ENCODE results near the gene CALD1. TPM values are rescaled to one million over a fixed set of nuclear protein-coding genes. Genes with fewer than 3 reads are reported as not detected.

CALD1 gene
- total and polyA plus RNA-seq, 2 donors = 17.8 to 78.9 TPM

DNA sequence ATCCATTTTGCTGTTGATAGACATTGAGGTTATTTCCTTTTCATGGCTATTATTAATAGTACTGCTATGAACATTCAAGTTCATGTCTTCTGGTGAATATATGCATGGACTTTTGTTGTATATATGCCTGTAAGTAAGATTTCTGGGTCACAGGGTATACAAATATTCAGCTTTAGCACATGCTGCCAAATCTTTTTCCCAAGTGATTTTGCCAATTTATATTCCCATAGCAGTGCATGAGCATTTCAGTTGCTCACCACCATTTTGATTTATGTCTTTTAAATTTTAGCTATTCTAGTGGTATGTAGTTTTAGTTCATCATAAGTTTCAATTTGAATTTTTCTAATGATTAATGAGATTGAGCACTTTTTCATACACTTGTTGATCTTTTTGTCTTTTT lies 59.9 kb downstream of the CALD1 start:
- Histone ChIP-seq H3K4me3 (ENCODE audit: low read length in 2 of 2) (no peak overlapping the region), H3K4me1 (ENCODE audit: control insufficient read depth in 2 of 2, insufficient read depth in 2 of 2, low read length in 2 of 2) (no peaks in the 10 kb centered on the region), H3K9me3 (ENCODE audit: control insufficient read depth in 2 of 2, insufficient read depth in 1 of 2, low read length in 1 of 2) (no peaks in the 10 kb centered on the region), H3K27ac (ENCODE audit: low read depth in 1 of 2, low read length in 1 of 2) (no peak overlapping the region), H3K27me3 (ENCODE audit: control insufficient read depth in 2 of 2, insufficient read depth in 1 of 2, low read length in 1 of 2) (no peaks in the 10 kb centered on the region), H3K36me3 (ENCODE audit: control insufficient read depth in 2 of 2, insufficient read depth in 2 of 2, low read length in 1 of 2) (no peaks in the 10 kb centered on the region)
- no peak for DNase-seq (ENCODE audit: low read depth in 6 of 9, low spot score in 9 of 9)

- Histone ChIP-seq H3K27ac (ENCODE audit: low read depth in 1 of 2, low read length in 1 of 2) (no peak overlapping the region), H3K36me3 (ENCODE audit: control insufficient read depth in 2 of 2, insufficient read depth in 2 of 2, low read length in 1 of 2) (no peaks in the 10 kb centered on the region), H3K27me3 (ENCODE audit: control insufficient read depth in 2 of 2, insufficient read depth in 1 of 2, low read length in 1 of 2) (no peaks in the 10 kb centered on the region), H3K4me1 (ENCODE audit: control insufficient read depth in 2 of 2, insufficient read depth in 2 of 2, low read length in 2 of 2) (no peaks in the 10 kb centered on the region), H3K9me3 (ENCODE audit: control insufficient read depth in 2 of 2, insufficient read depth in 1 of 2, low read length in 1 of 2) (no peaks in the 10 kb centered on the region), H3K4me3 (ENCODE audit: low read length in 2 of 2) (no peak overlapping the region)
- no peak for DNase-seq (ENCODE audit: low read depth in 6 of 9, low spot score in 9 of 9)
These were observed 62.6 kb downstream of the CALD1 start for GRCh38 chr7:134842062-134842461.

GRCh38 chr7:134842886-134843430 lies 63.5 kb downstream of the CALD1 start:
- H3K27ac ChIP-seq (ENCODE audit: low read depth in 1 of 2, low read length in 1 of 2) = no peak overlapping the region
- 94% methylated on average over 8 of the region's 8 CpGs for WGBS
- no peak overlapping the region for H3K4me3 ChIP-seq (ENCODE audit: low read length in 2 of 2)
- DNase-seq (ENCODE audit: low read depth in 6 of 9, low spot score in 9 of 9) = no peak
- no peaks in the 10 kb centered on the region for H3K27me3 ChIP-seq (ENCODE audit: control insufficient read depth in 2 of 2, insufficient read depth in 1 of 2, low read length in 1 of 2)
- H3K9me3 ChIP-seq (ENCODE audit: control insufficient read depth in 2 of 2, insufficient read depth in 1 of 2, low read length in 1 of 2) = no peaks in the 10 kb centered on the region
- H3K4me1 ChIP-seq (ENCODE audit: control insufficient read depth in 2 of 2, insufficient read depth in 2 of 2, low read length in 2 of 2) = no peaks in the 10 kb centered on the region
- no peaks in the 10 kb centered on the region for H3K36me3 ChIP-seq (ENCODE audit: control insufficient read depth in 2 of 2, insufficient read depth in 2 of 2, low read length in 1 of 2)

GRCh38 chr7:134844200-134844599 lies 64.8 kb downstream of the CALD1 start:
- H3K9me3 ChIP-seq (ENCODE audit: control insufficient read depth in 2 of 2, insufficient read depth in 1 of 2, low read length in 1 of 2) = no peaks in the 10 kb centered on the region
- no peak overlapping the region for H3K27ac ChIP-seq (ENCODE audit: low read depth in 1 of 2, low read length in 1 of 2)
- H3K4me1 ChIP-seq (ENCODE audit: control insufficient read depth in 2 of 2, insufficient read depth in 2 of 2, low read length in 2 of 2) = no peaks in the 10 kb centered on the region
- no peak overlapping the region for H3K4me3 ChIP-seq (ENCODE audit: low read length in 2 of 2)
- H3K36me3 ChIP-seq (ENCODE audit: control insufficient read depth in 2 of 2, insufficient read depth in 2 of 2, low read length in 1 of 2) = no peaks in the 10 kb centered on the region
- no peak for DNase-seq (ENCODE audit: low read depth in 6 of 9, low spot score in 9 of 9)
- no peaks in the 10 kb centered on the region for H3K27me3 ChIP-seq (ENCODE audit: control insufficient read depth in 2 of 2, insufficient read depth in 1 of 2, low read length in 1 of 2)

- WGBS = 79% methylated on average over 3 of the region's 3 CpGs
- Histone ChIP-seq H3K4me3 (ENCODE audit: low read length in 2 of 2) (no peak overlapping the region), H3K27me3 (ENCODE audit: control insufficient read depth in 2 of 2, insufficient read depth in 1 of 2, low read length in 1 of 2) (no peaks in the 10 kb centered on the region), H3K27ac (ENCODE audit: low read depth in 1 of 2, low read length in 1 of 2) (no peak overlapping the region), H3K36me3 (ENCODE audit: control insufficient read depth in 2 of 2, insufficient read depth in 2 of 2, low read length in 1 of 2) (no peaks in the 10 kb centered on the region), H3K4me1 (ENCODE audit: control insufficient read depth in 2 of 2, insufficient read depth in 2 of 2, low read length in 2 of 2) (no peaks in the 10 kb centered on the region), H3K9me3 (ENCODE audit: control insufficient read depth in 2 of 2, insufficient read depth in 1 of 2, low read length in 1 of 2) (no peaks in the 10 kb centered on the region)
- peak in 1 of 9 donors; percentile 12 for DNase-seq (ENCODE audit: low read depth in 6 of 9, low spot score in 9 of 9)
These were observed 66.0 kb downstream of the CALD1 start for GRCh38 chr7:134845461-134845860.

- WGBS = 96% methylated on average over 7 of the region's 7 CpGs
- Histone ChIP-seq H3K9me3 (ENCODE audit: control insufficient read depth in 2 of 2, insufficient read depth in 1 of 2, low read length in 1 of 2) (no peaks in the 10 kb centered on the region), H3K27ac (ENCODE audit: low read depth in 1 of 2, low read length in 1 of 2) (no peak overlapping the region), H3K36me3 (ENCODE audit: control insufficient read depth in 2 of 2, insufficient read depth in 2 of 2, low read length in 1 of 2) (no peaks in the 10 kb centered on the region), H3K4me3 (ENCODE audit: low read length in 2 of 2) (no peak overlapping the region), H3K4me1 (ENCODE audit: control insufficient read depth in 2 of 2, insufficient read depth in 2 of 2, low read length in 2 of 2) (no peaks in the 10 kb centered on the region), H3K27me3 (ENCODE audit: control insufficient read depth in 2 of 2, insufficient read depth in 1 of 2, low read length in 1 of 2) (no peaks in the 10 kb centered on the region)
- DNase-seq (ENCODE audit: low read depth in 6 of 9, low spot score in 9 of 9) = no peak
These were observed 68.6 kb downstream of the CALD1 start for GRCh38 chr7:134847851-134848588.

- 43% methylated on average over 2 of the region's 2 CpGs for WGBS
- H3K9me3 ChIP-seq (ENCODE audit: control insufficient read depth in 2 of 2, insufficient read depth in 1 of 2, low read length in 1 of 2) = no peaks in the 10 kb centered on the region
- no peak for DNase-seq (ENCODE audit: low read depth in 6 of 9, low spot score in 9 of 9)
- no peak overlapping the region for H3K27ac ChIP-seq (ENCODE audit: low read depth in 1 of 2, low read length in 1 of 2)
- peaks cover 0 to 4% of the 10 kb centered on the region in 2 donors for H3K4me1 ChIP-seq (ENCODE audit: control insufficient read depth in 2 of 2, insufficient read depth in 2 of 2, low read length in 2 of 2)
- H3K27me3 ChIP-seq (ENCODE audit: control insufficient read depth in 2 of 2, insufficient read depth in 1 of 2, low read length in 1 of 2) = no peaks in the 10 kb centered on the region
- H3K4me3 ChIP-seq (ENCODE audit: low read length in 2 of 2) = no peak overlapping the region
- H3K36me3 ChIP-seq (ENCODE audit: control insufficient read depth in 2 of 2, insufficient read depth in 2 of 2, low read length in 1 of 2) = no peaks in the 10 kb centered on the region
These were observed 70.6 kb downstream of the CALD1 start for GRCh38 chr7:134850066-134850465.

DNA sequence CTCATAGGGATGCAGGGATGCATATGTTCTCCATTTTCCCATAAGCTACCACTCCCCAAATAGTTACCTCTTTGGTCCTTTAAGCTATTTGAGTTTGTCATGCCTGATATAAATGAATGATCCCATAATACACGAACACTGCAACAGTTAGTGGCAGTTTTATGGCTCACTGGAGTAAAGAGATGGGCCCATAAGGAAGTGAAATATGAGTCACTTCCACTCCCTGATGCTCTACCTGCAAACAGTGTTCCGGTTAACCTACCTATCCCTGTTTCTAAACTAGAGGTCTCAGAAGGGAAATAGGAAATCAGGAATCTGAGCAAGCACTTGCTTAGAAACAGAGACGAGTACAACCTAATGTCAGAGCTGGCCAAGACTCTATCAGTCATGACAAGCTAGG lies 71.7 kb downstream of the CALD1 start:
- no peaks in the 10 kb centered on the region for H3K27me3 ChIP-seq (ENCODE audit: control insufficient read depth in 2 of 2, insufficient read depth in 1 of 2, low read length in 1 of 2)
- WGBS = 94% methylated on average over 3 of the region's 3 CpGs
- no peaks in the 10 kb centered on the region for H3K9me3 ChIP-seq (ENCODE audit: control insufficient read depth in 2 of 2, insufficient read depth in 1 of 2, low read length in 1 of 2)
- H3K4me3 ChIP-seq (ENCODE audit: low read length in 2 of 2) = no peak overlapping the region
- H3K36me3 ChIP-seq (ENCODE audit: control insufficient read depth in 2 of 2, insufficient read depth in 2 of 2, low read length in 1 of 2) = no peaks in the 10 kb centered on the region
- H3K4me1 ChIP-seq (ENCODE audit: control insufficient read depth in 2 of 2, insufficient read depth in 2 of 2, low read length in 2 of 2) = peaks cover 3 to 7% of the 10 kb centered on the region in 2 donors
- no peak for DNase-seq (ENCODE audit: low read depth in 6 of 9, low spot score in 9 of 9)
- H3K27ac ChIP-seq (ENCODE audit: low read depth in 1 of 2, low read length in 1 of 2) = no peak overlapping the region

GRCh38 chr7:134852625-134853024 lies 73.2 kb downstream of the CALD1 start:
- WGBS = 96% methylated on average over 2 of the region's 2 CpGs
- Histone ChIP-seq H3K27ac (ENCODE audit: low read depth in 1 of 2, low read length in 1 of 2) (no peak overlapping the region), H3K4me3 (ENCODE audit: low read length in 2 of 2) (no peak overlapping the region), H3K27me3 (ENCODE audit: control insufficient read depth in 2 of 2, insufficient read depth in 1 of 2, low read length in 1 of 2) (no peaks in the 10 kb centered on the region), H3K36me3 (ENCODE audit: control insufficient read depth in 2 of 2, insufficient read depth in 2 of 2, low read length in 1 of 2) (no peaks in the 10 kb centered on the region), H3K4me1 (ENCODE audit: control insufficient read depth in 2 of 2, insufficient read depth in 2 of 2, low read length in 2 of 2) (peaks cover 3 to 7% of the 10 kb centered on the region in 2 donors), H3K9me3 (ENCODE audit: control insufficient read depth in 2 of 2, insufficient read depth in 1 of 2, low read length in 1 of 2) (no peaks in the 10 kb centered on the region)
- DNase-seq (ENCODE audit: low read depth in 6 of 9, low spot score in 9 of 9) = no peak
